Activated naive CD4-positive, alpha-beta T cell treated with anti-CD3 and anti-CD28 coated beads for 36 hours (primary cell): Measurements from ENCODE around the gene SLC39A5. TPM values are rescaled to one million over a fixed set of nuclear protein-coding genes. Genes with fewer than 3 reads are reported as not detected.

ENCODE experiments used
- total RNA-seq, 2 experiments: library from RNA; stranded (reverse); gene quantifications; one replicate each; pipeline ENCODE4 v1.2.3, GENCODE V29; 2021

The SLC39A5 gene
- total RNA-seq, 2 experiments from 2014 or later, result 0.98 to 1.8 TPM

Other genes starting within 250 kb of the SLC39A5 start
- 1 to 10 TPM; 1.7 to 2.2 TPM for gene SUOX, start 232.8 kb upstream of the SLC39A5 start, total RNA-seq
- 1 to 10 TPM; 7.5 to 8.2 TPM for gene IKZF4, start 209.0 kb upstream of the SLC39A5 start, total RNA-seq
- 10 to 100 TPM; 31.0 to 37.3 TPM for gene RPS26, start 188.1 kb upstream of the SLC39A5 start, total RNA-seq
- 1 to 10 TPM; 1.0 to 1.9 TPM for gene ERBB3, start 149.9 kb upstream of the SLC39A5 start, total RNA-seq
- 100 to 1,000 TPM; 398 to 411 TPM for gene PA2G4, start 125.5 kb upstream of the SLC39A5 start, total RNA-seq
- gene RPL41, start 113.4 kb upstream of the SLC39A5 start, total RNA-seq, result 1,000 to 10,000 TPM; 5,971 to 6,299 TPM
- 1 to 10 TPM; 6.4 to 6.6 TPM for gene ZC3H10, start 111.8 kb upstream of the SLC39A5 start, total RNA-seq
- 10 to 100 TPM; 87.4 to 88.9 TPM for gene ESYT1, start 101.8 kb upstream of the SLC39A5 start, total RNA-seq
- gene MYL6B, start 77.5 kb upstream of the SLC39A5 start, total RNA-seq, result 10 to 100 TPM; 49.2 to 57.5 TPM
- 100 to 1,000 TPM; 841 to 868 TPM for gene MYL6, start 71.7 kb upstream of the SLC39A5 start, total RNA-seq
- 10 to 100 TPM; 75.8 to 79.0 TPM for gene SMARCC2, start 40.6 kb upstream of the SLC39A5 start, total RNA-seq
- gene RNF41, start 8.1 kb upstream of the SLC39A5 start, total RNA-seq, result 10 to 100 TPM; 26.0 TPM
- gene NABP2, start 5.7 kb upstream of the SLC39A5 start, total RNA-seq, result 10 to 100 TPM; 57.4 to 59.0 TPM
- 10 to 100 TPM; 23.6 to 25.6 TPM for gene ANKRD52, start 28.3 kb downstream of the SLC39A5 start, total RNA-seq
- 1 to 10 TPM; 3.5 to 6.1 TPM for gene COQ10A, start 36.9 kb downstream of the SLC39A5 start, total RNA-seq
- 100 to 1,000 TPM; 330 to 336 TPM for gene CS, start 70.3 kb downstream of the SLC39A5 start, total RNA-seq
- gene CNPY2, start 85.9 kb downstream of the SLC39A5 start, total RNA-seq, result 10 to 100 TPM; 47.5 to 57.3 TPM
- gene PAN2, start 103.9 kb downstream of the SLC39A5 start, total RNA-seq, result 10 to 100 TPM; 82.7 to 85.4 TPM
- 10 to 100 TPM in 1 of 2 experiments, 1 to 10 TPM in 1; 9.0 to 12.6 TPM for gene IL23A, start 108.8 kb downstream of the SLC39A5 start, total RNA-seq
- gene STAT2, start 130.1 kb downstream of the SLC39A5 start, total RNA-seq, result 100 to 1,000 TPM; 109 to 119 TPM
- gene APOF, start 132.8 kb downstream of the SLC39A5 start, total RNA-seq, result not detected
- gene TIMELESS, start 219.4 kb downstream of the SLC39A5 start, total RNA-seq, result 10 to 100 TPM; 69.9 to 70.8 TPM
- not detected for gene MIP, start 224.6 kb downstream of the SLC39A5 start, total RNA-seq
- gene SPRYD4, start 238.5 kb downstream of the SLC39A5 start, total RNA-seq, result 1 to 10 TPM; 2.2 TPM